DMS 273 (cell line): ENCODE results near the gene ASXL3.

Source experiments
- DNase-seq: peaks from one replicate; lab custom pipeline; 2025; ENCODE audit not compliant: unreplicated experiment; lab: John Stamatoyannopoulos, UW

The ASXL3 gene

DNA sequence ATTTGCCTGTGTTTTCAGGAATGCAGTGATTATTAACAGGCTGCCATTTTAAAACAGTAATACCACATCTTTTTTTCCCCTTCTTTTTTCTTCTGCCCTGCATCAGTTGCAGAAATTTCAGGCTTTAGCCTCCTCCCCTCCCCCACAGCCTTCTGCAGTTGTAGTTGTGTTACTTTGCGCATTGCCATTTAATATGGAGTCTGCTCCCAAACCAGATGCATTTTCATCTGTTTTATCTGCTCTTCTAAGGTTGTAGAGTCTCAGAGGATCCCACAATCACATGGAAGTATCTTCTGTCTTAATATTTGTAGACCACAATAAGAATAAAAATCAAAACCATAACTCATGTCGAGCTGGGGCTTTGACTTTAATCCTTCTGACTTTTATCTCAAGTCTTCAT lies 3.8 kb downstream of the ASXL3 start:
- no peak for DNase-seq

DNA sequence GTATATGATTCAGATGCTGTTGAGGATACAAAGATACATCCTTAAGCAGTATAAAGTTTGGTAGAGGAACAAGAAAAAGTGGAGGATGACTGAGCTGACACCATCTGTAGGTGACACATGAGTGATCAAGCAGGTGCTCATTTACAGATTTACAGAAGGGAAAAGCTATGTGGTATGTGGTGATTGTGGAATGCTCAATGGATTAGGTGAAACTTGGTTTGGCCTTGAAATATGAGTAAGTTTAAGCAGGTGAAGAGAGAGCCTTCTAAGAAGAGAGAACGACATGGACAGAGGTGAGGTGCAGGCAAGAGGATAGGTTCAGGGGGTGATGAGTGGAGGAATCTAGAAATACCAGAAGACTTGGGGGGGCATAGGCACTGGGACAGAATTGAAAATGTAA lies 5.9 kb downstream of the ASXL3 start:
- no peak for DNase-seq

DNA sequence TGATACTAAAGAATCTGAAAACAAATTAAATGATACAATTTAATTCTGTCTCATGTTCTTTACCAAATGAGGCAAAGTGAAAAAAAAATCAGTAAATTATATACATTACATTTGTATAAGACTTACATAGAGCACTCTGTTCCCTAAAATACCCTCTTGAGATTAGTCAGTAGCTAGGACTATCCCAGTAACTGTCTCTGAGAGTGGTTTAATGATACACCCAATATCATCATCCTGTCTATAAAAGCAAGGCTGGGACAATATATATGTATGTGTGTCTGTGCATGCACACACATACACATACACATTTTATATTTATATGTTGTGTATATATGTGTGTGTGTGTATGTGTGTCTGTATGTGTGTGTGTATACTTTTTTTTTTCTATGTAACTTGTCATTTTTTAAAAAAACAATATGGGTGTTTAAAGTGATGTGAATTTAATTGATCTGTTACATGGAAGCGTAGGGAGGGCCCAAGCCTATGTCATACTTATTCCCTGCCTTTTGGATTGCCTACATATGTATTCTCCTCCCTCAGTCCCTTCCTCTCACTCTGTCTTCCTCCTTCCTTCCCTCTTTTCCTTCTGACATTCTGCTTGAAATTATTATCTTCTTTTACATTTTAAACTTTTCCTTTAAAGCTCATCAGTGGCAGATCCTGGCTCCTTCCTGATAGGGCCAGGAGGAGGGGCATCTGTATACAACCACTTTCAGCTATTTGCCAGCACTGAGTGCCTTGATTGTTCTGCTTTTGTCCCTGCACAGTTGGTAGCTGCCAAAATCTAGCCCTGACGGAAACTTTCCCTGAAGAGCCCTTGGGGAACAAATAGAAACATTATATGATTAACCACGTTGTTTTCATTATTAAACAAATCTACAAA lies 6.8 kb downstream of the ASXL3 start:
- no peak for DNase-seq

DNA sequence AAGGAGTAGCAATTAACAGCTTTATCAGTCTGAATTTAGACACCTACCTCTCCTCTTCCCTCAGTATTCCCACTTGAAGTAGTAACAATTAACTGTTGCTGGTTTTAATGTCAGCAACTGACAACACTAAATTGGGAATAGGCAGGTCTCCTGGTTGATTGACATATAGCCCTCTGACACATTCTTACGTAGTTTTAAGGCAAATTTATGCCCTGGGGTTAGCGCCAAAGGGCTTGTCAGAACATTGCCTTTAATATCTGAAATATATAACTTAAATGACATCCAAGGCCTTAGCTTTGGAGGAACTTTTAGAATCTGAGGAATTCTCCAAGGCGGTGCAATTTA lies 7.4 kb downstream of the ASXL3 start:
- DNase-seq: no peak

DNA sequence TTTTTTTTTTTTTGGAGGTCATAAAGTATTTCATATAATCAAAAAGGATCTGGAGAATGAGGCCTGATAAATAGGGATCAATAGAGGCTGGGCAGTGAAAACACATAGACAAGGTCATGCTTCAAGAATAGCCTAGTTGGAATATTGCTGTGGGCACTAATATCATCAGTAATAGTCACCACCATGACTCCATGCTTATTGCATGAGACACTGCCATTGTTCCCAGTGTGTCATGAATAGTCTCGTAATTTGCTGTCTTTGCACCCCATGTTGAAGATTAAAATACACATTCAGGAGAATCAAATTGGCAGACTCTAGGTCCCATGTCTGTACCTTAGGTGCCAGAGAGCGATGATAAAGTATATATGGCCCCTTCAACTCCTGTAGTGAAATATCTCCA lies 10.3 kb downstream of the ASXL3 start:
- DNase-seq: no peak

DNA sequence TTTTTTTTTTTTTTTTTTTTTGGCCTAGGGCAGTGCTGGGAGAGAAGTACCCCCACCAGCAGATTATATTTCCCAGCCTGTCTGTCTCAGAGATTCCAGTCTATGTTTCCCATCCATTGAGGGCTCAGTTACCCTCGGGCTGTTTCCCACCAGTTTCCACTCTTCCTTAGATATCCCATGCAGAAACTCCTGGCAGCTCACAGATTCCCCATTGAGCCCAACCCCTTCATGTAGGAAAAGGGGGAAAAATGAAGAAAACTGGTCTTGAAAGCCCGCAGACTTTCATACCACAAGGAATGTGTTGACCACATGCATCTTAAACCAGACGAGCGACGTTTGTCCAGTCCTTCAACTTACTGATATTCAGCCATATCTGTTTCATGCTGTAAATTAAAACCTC lies 15.2 kb downstream of the ASXL3 start:
- DNase-seq: no peak

DNA sequence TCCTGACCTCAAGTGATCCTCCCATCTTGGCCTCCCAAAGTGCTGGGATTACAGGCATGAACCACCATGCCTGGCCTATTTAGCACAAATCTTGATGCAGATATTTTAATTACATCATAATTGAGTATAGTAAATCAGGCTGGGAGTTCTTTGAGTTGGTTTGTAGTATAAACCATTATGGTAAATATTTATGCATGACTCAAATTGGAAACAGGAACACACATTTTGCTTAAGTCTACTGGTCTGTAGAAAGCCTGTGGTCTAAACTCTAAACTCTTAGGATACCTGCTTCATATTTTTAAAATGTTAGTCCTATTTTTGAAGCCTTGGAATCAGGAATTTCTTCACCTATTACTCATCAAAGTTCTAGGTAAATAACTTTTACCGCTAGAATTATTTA lies 16.8 kb downstream of the ASXL3 start:
- DNase-seq: no peak

DNA sequence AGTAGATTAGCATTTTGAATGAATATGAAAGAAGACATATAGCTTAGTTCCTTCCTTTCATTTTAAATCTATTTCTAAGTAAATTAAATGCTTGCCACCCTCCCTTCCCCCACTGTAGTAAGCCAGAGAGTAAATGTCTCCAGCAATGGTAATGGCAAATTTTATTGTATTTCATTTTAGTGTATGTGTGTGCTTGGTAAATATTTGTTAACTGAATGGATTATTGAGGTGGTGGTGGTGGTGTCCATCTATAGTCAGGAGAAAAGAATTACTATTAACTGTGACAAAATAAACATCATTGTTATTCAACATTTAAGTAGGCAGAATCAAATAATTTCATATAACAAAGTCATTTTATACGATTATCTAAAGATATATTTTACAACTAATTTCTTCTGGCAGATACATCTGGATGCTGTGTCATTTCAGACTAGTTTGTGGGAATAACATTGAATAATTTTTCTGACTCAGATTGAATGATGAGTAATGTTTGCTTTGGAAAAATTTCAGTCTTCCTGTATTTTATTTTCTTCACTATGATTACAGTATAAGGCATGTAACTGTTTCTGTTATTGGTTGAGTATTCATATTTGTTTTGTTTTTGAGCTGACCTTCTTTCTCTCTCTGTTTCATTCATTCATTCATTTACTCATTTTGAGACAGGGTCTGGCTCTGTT lies 18.3 kb downstream of the ASXL3 start:
- DNase-seq: no peak

DNA sequence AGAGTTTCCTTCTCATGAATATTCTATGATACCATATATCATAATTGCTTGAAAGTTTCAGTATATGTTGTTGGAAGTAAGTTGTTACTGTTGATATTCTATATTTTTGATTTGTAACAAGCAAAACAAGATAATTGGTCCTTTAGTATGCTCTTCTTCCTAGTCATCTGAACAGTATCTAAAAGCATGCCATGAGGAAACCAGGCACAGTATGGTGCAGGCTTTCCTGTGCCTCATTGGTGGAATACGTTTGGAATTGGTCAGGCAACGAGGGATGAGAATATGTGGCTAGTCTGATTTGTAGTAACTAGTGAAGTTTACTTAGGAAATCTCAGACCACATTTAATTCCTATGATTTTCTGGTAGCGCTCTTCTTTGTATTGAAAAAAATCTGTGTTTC lies 22.8 kb downstream of the ASXL3 start:
- no peak for DNase-seq

DNA sequence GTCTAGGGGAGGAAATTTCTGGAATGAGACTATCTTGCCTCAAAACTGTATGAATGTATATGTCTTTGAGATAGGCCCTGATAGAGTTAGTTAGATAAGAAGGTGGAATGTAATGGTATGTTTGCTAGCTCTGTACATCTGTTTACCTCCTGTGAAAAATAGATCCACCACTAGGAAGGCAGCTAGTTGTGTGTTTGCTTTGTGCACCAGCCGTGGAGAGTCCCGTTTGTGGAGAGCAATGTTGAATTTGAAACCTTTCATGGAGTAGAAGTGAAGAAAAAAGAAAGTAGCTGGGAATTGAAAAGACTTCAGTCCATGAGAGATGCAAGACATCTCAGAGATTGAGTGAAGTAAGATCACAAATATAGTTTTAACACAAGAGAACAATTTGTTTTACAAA lies 25.4 kb downstream of the ASXL3 start:
- DNase-seq: no peak

DNA sequence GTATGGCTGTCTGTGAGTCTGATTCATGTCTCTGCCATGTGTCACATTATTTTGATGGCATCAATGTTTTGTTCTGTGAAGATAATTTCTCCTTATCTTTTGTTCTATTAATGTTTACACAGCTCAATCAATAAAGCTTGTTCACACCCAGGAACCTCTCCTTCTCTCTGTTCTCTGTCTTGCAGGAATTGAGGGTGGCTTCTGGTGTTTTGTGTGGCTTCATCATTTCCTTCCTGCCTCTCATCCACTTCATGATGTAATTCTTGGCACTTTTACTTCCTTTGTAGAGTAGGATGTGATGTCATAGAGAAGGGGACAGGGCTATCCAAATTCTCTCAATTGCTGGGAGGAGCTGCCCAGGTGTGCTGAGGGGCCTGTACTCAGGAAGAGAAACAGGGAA lies 27.2 kb downstream of the ASXL3 start:
- DNase-seq: no peak

DNA sequence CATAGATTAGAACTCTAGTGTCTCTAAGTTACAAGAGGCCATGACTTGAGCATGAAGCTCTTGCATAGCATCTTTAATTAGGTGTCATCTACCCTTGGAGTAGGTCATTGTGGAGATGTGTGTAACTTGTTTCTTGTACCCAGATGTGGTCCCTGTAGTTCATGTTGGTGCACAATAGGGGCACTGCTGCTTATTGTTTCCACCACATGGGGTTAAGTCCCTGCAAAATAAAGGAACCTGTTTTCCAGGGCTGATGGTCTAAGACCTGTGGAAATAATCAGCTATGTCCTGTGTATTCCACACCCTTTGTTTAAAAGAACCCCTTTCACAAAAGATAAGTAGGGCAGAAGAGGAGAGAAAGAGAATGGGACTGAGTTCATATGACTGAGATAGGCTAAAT lies 28.6 kb downstream of the ASXL3 start:
- DNase-seq: no peak

DNA sequence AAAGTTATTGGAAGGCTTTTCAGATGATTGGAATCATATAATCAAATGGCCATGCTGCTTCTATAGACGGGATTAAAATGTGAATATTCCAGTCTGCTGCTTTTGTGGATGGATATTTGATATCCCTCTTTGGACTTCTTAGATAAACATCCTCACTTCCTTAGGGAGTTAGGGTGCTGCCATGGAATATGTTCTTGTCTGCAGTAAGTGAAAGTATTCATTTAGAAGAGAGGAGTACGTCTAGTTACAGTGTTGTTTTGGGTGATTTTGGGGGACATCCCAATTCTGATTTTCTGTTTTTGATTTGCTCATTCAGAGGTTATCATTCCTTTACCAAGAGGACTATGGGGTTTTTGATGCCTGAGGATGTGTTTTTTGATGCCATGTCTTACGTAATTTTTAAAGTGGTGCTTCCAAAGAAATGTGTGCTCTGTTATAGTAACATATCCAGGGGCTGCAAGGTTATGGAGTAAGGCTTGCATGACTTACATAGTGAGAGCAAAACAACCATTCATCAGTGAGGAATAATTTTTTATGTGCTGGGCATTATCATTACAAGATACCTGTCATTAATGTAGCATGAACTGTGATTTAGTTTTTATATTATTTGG lies 33.6 kb downstream of the ASXL3 start:
- no peak for DNase-seq

DNA sequence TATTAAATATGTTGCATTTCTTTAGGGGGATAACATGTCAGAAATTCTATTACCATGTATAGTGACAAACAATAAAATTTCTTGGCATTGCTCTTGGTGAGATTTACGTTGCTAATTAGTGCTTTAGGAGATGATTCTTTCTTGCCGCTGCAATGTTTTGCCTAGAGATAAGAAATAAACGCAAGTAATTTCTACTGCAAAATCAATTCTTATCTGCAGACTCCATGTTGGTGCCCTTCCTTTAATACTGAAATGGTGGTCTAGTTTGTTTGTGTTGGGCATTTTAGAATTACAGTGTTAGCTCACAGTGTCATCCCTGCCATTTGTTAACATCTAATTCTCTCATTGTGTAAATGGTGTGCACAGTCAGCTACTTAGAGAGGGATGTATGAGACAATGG lies 34.6 kb downstream of the ASXL3 start:
- DNase-seq: no peak

DNA sequence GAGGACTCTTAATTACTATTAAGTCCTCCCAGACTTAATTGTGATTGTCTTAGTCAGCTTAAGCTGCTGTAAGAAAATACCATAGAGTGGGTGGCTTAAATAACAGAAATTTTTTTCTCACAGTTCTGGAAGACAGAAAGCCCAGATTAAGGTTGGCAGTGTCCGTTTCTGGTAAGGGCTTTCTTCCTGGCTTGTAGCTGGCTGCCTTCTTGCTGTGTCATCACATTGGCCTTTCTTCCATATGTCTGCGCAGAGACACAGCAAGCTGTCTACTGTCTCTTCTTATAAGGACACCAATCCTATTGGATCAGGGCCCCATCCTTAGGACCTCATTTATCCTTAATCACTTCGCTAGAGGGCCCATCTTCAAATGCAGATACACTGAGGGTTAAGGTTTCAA lies 38.5 kb downstream of the ASXL3 start:
- DNase-seq: no peak

DNA sequence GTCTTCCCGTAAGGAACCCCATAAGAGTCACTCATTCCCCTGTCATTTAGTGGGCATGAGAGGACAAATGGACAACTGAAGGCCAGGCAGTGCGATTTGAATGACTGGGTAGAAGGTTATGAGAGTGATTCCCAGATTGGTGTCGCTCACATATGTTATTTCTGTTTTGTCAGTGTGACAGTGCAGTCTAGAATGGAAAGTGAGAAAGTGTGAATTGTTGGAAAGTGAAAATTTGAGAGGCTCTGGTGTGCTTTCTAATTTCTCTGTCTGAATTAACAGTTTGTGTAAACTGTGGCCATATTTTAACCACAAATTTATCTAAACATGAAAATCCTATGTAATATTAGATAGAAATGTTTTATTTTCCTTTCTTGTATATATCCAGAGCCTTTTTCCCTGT lies 49.1 kb downstream of the ASXL3 start:
- DNase-seq: no peak

DNA sequence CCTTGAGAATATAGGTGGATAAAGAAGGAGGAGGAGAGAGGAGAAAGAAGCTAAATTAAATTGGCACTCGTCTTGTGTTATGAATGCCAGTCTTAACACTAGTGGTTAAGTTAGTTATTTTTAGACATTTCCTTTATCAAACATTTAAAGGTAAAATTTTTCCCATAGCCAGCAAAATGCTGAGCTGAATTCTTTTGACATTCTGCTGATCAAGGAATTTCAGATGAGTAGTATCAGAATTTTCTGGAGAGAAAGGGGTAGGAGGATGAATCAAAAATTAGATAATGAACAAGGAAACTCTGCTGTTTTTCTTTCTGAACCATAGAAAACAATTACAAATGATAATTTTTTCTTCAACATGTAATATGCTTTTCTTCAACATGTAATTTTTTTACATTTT lies 52.5 kb downstream of the ASXL3 start:
- DNase-seq: no peak

DNA sequence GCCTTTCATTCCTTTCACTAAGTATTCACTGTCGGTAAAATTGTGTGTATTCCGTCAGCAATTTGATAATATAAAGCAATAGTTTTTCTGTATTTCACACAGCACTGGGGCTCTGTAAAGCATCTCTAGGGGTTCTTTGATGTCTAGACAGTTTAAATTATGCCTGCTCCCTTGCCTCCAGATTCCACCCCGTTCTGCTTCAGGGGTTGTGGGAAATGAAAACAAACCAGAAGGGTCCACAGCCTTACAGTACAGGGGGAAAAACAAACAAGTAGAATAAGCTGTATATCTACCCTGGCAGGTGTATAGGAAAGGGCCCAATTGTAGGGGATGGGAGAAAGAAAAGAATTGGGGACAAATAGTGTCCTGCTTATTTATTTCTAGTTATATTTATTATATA lies 63.1 kb downstream of the ASXL3 start:
- DNase-seq: no peak

DNA sequence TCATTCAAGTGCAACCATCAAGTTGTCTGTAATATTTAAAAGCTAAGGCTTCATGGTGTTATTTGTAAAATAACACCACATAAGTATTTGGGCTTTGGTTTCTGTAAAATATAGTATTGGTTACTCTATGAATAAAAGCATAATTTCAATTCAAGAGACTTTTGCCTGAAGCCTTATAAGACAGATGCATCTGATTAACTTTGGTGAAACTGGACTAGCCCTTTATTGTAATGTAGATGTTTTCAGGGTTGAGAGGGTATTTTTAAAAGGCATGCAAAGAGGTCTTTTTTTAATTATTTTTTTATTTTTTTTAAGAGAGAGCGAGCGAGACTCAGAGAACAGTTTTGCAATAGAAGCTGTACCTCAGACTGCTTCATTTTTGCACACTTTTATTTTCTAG lies 66.5 kb downstream of the ASXL3 start:
- no peak for DNase-seq

DNA sequence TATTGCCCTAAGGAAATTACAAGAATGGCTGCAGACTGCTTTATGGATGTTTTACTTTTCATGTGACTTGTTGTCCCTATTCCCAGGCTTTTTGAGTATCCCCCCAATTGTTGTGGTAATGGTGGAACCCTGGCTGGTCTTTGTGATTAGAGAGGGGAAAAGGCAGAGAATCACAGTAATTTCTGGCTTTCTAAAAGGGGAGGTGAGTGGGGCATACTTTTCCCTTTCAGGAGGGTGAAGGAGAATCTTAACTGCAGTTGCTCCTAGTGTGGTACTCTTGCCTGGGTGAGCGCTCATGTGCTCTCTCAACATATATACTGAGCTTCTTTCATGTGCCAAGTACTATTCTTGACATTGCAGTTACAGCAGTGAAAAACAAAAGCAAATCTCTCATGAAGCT lies 69.3 kb downstream of the ASXL3 start:
- DNase-seq: no peak

DNA sequence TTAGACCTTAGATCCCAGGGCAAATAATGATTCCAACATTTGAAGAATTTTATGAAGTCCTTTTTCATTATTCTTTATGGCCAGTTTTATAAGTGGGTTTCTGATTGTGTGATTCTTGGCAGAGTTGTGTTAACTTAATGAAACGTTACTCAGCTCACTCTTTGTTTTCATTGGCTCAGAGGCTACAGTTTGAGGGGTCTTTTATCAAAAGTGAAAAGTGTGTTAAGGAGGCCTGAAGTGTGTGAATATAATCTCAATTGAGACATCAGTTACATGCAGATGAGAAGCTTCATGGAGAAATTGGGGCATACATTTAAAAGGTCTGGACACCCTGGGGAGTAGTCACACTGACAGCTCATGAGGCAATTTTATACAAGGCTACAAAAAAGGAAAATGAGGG lies 74.6 kb downstream of the ASXL3 start:
- no peak for DNase-seq

DNA sequence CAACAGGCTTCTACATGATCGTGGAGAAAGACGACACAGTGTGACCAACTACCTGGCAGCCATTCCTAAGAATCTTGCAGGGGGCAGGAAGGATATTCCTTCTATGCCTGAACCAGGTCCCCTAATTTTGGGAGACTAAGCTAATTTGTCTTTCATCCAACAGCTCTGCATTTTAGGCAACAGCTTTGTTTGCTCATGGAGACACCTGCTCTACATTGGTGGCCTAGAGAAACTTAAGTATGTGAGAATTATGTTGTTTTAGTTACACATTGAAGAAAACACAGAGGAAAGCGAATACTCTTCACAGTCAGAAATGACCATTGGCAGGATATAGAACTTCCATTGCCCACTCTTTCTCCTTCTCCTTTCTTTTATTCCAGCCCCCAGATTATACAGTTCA lies 75.2 kb downstream of the ASXL3 start:
- no peak for DNase-seq
